NCI-H526 (cell line): Measurements from ENCODE around the gene CACNB2.

ENCODE experiments used
- DNase-seq, 2 experiments: peaks; one replicate each; lab custom pipeline; 2025; lab: John Stamatoyannopoulos, UW

CACNB2 gene

DNA sequence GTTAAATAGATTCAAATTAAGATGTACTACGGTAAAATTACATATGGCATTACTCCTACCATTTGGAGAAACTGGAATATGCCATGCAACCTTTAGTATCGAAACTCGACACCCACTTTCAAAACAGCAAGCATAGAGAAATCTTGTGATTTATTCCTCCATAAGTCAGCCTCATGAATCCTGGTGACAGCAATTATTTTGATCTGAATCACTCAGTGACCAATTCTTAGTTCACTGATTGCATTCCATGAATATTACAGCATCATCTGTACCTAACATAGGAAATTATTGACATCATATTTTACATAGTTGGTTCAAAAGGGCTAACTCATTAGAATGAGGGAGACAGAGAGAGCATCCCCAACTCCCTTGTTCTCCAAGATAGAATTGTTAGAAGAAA is 89.6 kb downstream of the CACNB2 start:
- no peak for DNase-seq

DNA sequence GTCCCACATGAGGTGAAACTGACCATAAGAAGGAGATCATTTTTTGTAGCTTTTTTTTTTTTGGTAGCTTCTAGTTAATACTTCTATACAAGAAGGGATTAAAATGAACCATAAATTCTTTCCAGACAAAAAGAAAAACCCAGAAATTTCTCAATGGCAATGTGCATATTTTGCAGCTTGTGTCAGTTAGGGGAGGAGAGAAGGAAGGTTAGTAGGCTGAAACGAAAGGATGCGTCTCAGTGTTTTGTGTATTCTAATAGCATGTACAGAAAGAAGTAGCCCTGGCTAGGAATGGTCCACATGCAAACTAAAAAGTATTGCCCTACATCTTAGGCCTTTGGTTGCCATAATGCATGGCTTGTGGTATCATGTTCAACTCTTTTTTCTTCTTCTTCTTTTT is 90.6 kb downstream of the CACNB2 start:
- DNase-seq: no peak

DNA sequence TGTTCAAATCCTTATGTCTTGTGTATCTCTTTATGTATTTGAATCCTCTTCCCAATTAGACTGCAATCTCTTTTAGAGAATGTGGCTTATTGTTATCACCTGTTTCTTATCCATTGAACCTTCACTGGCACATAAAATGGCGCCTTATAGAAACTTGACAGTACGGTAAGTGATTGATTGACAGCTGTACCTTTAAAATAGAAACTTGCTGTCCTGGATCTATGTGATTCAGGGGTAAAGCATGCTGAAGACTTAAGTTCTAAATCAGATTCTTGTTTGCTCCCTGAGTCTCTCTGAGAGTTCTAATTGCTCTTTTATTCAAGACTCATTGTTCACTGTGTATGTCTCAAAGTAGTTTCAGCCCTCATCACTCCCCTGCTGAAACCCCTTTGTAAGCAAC is 91.3 kb downstream of the CACNB2 start:
- DNase-seq: no peak

DNA sequence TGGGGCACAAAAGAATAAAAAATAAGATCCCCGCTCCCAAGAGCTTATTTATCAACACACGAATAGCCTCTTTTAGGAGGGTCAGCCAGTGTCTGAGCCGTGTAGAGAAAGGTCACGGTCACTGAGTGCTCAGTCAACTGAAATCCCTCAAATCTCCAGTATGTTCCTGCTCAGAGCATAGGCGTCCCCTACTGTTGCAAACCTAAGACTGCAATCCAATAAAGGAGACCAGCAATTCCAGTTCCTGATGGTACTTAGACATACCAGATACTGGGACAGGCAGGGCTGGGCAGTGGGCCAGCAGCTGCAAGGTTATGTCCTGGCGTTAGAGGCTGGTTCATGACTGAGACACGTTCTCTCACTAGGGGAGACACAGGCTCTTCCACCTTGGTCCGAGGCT is 93.6 kb downstream of the CACNB2 start:
- DNase-seq: no peak

DNA sequence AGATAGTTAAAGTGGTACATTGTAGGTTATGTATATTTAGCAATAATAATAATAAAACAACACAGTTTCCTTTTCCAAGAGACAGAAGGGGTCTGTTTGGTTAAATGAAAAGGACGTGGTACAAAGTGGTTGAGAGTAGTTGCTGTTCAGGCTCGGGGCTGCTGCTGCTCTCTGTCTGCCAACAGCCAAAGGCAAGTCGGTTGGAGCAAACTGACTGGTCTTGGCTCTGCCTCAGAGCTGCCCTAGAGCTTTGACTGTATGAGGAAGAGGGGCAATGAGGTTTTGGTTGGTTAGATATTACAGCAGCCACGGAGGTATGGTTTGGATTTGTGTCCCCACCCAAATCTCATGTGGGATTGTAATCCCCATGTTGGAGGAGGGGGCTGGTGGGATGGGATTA is 95.3 kb downstream of the CACNB2 start:
- no peak for DNase-seq

DNA sequence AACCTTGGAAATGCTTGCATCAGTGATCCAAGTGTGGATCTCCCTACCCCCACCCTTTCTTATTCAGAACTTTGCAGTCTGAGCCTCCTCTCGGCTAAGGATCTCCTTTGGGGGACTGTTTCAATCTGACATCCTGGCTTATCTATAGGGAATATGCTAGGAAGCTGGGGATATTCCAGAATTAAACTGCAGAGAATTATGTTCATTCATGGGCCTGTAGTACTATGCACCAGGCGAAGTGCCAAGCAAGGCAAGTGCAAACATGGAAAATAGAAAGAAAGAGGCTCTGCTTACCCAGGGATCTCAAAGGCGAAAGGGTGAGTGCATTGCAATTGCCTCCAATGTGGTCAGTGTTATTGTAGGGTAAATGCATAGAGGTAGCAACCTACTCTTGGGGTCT is 96.5 kb downstream of the CACNB2 start:
- DNase-seq: no peak

DNA sequence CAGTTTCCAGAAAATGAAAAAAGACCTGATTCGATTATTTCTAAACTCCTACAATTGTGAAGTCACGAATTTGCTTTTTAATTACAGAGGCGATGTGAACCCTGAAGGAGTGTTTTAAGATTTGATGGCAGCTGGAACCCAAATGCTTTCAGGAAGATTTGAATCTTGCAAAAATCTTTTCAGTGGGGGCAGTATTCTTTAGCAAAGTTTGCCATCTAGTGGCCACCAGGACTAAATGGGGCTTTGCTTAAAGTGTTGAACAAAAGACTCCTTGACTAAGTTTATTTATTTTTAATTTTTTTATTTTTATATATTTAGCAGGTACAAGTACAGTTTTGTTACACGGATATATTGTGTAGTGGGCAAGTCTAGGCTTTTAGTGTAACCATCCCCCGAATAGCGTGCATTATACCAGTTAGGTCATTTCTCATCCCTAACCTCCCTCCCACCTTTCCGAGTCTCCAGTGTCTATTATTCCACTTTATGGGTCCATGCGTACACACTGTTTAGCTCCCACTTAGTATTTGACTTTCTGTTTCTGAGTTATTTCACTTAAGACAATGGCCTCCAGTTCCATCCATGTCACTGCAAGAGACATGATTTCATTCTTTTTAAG is 98.8 kb downstream of the CACNB2 start:
- peak in 1 of 2 experiments; percentile 25 for DNase-seq

DNA sequence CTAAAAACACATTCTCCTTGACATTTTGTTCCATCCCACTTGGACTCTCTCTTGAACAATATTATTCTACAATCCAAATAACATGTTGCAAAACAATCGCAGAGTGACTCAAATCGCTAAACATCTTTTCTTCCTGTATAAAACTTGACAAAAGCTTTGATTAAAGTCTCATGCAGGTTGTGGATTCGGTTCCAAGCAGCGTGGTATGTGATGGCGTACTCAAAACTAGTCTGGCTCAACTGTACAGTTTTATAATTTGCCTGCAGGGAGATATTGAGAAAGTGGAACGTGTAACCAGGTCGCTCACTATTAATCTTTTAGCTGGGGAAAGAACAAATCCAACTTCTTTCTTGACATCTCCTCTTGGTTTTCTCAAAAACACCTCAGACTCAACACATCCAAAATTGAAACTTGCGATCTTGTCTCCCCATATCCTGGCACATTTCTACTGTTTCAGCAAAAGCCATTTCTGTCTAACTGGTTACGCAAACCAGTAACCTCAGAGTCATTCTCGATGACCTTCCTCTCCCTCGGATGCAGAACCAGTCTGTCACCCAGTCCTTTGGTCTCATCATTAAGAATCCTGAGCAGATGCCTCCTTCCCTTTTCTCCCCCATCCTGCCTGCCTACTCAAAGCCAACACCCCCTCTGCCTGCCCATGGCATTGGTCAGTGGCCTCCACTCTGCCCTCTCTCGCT is 100.1 kb downstream of the CACNB2 start:
- no peak for DNase-seq

DNA sequence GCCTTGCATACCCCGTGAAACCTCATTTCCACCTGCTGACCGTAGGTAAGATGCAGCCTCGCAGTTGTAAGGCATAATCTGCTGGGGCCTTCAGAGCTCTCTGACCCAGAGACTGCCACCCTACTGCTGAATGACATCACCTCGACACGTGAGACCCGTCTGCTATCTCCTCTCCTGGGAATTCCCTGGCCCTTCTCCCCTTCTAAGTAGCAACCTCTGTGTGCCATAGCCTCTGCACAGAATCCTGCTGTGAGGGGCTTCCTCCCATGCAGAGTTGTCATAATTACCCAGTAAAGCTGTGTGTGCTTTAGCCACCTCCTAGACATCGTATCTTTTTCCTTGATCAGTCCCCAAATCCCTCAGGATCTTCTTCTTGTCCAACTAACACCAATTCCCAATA is 106.7 kb downstream of the CACNB2 start:
- no peak for DNase-seq

DNA sequence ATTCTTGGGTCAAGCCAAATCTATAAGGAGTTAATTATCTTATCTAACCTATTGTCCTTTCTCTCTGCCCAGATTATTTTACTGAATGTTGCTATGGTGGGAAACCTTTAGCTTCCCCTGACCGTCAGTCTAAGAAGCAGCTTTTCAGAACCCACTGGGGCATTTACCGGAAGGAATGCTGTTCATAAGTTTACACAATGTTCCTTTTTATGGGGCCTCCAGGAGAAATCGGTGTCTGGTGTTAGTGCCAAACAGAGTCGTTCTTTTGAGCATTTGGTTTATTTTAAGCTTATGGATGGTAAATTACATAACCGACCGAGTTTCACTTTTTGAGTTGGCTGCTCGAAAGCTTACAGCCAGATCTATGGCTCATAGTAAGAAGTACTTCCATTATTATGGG is 111.9 kb downstream of the CACNB2 start:
- DNase-seq: no peak

DNA sequence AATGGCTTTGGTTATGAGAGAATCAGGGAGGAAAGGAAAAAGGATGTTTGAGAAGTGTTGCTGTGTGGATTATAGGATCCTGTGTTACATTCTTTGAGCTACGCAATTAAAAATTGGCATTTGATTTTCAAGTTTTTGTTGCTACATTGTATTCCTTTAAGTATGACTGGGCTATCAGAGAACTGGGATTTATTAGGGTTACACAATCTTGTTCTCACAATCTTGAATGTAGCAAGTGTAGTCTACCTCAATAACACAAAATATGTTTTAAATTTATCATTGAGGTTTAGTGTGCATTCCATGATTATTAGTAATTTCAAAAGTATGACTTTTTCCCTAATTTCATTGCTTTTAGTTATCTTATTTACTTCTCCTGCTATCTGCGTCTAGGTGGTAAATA is 113.9 kb downstream of the CACNB2 start:
- no peak for DNase-seq

DNA sequence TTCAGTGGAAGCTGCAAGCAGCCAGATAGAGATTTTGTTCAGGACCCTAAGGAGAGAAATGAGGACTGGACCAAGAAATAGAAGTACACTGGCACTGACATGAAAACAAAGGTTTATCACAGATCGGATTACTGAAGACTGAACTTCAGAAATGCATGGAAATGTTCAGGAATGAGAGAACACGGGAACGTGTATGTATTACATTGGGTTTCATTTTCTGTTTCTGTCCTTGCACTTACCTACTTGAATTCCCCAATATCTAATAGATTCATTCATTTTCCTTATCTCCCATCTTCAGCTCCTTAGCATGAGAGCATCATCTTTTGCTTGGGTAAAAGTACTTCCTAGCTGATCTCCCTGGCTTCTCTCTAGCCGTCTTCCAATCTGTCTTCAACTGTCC is 114.5 kb downstream of the CACNB2 start:
- no peak for DNase-seq

DNA sequence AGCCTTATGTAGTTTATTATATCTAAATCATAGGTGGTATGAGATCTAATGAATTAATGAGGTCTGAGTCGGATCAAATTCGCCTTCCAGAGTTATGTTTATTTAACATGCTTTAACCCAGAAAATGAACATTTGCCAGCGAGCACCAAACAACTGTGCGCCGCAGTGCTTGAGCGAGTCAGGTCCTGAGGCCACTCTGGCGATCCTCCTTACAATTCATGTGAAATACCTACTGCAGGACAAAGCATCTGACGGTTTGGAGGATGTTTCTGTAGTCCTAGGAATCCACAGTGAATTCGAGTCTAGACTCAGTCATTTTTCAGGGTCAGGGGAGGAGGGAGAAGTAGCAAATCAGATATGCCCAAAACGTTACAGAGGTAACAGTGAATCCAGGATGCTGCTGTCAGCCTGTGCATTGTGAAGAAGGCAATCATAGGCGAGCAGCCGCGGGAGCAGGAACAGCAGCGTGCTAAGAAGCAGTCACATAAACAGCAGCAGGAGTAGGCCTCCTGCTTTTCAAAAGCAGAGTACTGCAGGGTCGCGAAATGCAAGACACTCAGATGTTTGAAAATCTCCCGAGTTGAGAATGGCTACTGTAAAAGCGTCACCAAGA is 120.2 kb downstream of the CACNB2 start:
- DNase-seq: no peak

DNA sequence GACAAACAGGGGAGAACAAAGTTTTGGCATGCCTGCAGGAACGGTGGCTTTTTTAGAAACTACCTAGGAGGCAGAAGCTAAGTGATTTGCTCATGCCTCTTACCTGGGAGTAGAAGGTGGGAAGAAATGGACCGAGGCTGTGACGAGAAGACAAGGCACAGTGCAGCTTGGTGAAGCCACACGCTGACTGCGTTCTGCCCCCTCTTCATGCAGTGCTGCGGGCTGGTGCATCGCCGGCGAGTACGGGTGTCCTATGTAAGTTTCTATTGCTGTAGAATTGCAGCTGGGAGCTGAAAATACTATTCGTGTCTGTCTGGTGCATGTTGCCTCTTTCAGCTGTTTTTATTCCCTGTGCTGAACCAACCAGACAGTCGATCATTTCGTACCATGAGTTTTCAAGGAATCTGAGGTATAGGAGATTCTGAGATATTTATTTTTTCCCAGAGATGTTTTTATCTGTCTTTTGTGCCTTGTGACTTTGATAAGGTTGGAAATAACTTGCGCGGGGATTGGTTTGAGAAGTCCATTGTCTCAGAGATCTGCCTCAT is 120.9 kb downstream of the CACNB2 start:
- DNase-seq: peak in 1 of 2 experiments; percentile 30

DNA sequence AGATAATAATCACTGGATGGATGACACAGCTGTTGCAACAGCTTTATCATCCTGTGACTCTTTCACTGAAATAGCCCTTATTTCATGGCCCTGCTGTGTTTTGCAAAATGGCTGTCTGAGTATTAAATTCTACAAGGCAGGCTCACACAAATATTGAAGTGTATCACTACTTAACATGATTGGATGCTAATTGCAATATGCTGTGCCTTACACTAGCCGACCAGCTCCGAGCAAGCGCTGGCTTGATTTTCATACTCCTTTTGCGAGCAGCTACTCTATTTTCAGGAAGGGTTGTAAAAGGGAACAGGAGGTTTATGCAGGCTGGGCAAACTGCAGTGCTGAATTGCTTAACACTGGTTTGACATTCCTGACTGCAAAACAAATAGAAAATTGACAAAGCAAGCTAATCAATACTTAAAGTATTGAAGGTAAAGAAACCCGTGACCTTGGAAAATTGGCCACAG is 121.6 kb downstream of the CACNB2 start:
- peak; percentile 7 to 38 for DNase-seq

DNA sequence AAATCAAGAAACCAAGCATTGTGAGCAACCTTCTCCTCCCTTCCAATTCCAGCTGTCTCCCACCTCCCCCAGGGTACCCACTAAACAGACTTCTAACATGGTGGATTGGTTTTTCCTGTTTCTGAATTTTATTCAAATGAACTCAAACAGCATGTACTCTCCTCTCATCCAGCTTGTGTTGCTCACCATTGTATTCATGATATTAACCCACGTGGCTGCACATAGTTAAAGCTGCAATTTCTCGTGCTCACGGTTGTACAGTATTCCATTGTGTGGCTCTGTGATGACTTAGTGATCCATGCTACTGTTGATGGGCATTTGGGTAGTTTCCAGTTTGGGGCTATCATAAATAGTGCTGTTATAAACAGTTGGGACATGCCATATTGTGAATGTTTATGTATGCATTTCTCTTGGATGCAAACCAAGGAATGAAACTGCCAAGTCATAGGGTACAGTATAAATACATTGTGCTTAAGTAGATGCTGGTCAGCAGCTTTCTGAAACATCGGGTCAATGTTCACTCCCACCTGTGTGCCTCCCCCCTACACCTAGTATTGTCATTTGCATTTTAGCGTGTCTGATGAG is 124.3 kb downstream of the CACNB2 start:
- DNase-seq: peak in 1 of 2 experiments; percentile 17

DNA sequence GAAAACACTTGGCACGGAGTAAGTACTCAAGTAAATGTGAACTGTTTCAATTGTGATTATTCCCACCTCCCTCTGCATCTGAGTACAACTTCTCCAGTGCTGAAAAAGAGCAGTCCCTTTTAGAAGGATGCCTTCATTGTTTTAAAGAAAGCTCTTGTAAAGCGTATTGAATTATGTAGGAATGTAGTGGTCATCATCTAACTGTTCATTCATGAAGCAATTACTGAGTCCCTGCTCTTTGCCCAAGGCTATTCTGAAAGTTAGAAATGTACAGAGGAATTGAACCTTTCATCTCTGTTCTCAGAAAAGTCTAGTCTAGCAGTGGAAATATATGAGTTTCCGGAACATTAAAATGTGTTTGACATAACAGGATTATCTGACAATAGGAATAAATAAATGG is 127.8 kb downstream of the CACNB2 start:
- no peak for DNase-seq

DNA sequence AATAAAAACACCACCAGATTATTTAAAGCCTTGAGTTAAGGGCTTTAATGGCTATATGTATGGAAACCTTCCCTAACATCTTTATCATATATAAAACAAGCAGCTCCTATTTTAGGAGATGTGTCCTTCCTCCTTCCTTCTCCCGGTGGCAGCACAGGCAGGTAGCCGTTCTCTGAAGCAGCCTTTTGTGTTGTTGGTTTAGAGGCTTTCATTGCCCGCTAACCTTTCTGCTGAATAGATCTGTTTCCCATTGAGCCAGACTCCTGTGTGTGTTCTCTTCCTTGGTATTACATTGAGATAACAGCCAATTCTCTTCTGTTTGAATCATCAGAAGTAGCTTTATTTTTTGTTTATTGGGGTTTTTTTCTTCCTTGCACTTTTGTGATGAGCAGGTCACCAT is 131.3 kb downstream of the CACNB2 start:
- no peak for DNase-seq

DNA sequence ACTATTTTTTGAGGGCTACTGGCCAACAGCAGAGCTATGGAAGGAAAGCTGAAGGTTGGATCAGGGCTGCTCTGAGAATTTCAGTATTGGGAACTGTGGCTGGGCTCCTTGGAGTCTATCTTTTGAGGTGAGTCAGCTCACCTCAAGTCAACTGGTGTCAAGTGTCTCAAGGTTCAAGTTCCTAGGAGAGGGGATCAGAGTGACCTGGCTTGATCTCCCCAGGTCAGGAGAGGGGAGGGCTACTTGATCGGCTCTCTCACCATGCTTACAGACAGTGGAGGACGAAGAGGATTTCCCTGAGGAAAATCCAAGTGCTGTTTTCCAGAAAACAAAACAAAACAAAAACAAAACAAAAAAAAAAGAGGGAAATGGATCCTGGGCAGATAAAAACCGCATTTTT is 132.8 kb downstream of the CACNB2 start:
- DNase-seq: no peak

DNA sequence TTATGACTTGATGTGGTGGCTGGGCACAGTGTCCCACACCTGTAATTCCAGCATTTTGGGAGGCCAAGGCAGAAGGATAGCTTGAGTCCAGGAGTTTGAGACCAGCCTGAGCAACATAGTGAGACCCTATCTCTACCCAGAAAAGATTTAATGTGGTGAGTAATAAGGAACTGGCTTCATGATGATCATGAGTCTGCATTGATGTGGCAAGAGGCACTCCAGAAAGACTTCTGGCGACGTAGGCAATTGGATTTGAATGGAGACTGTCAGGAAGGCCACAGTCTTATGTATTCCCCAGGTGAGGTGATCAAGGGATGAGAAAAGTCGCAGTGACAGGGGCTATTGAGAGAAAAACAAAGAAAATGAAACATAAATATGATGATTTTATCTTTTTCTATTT is 138.0 kb downstream of the CACNB2 start:
- DNase-seq: no peak

DNA sequence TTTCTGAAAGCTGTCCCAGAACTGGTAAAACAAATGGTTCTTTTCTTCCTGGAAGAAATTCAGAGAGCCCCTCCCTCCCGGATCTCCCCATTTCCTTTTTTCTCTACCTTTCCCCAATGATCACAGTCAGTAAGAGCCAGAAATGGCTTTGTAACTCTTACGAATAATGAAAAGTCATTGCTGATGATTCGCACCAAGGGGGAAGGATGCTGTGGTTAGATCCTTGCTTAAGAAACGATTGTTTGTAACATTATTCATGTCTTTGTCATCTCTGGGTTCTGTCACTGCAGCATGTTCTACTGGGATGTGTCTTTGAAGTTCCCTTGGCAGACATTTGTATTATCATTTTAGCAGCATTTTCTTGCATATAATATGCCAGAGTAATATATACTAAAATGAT is 138.9 kb downstream of the CACNB2 start:
- DNase-seq: no peak

DNA sequence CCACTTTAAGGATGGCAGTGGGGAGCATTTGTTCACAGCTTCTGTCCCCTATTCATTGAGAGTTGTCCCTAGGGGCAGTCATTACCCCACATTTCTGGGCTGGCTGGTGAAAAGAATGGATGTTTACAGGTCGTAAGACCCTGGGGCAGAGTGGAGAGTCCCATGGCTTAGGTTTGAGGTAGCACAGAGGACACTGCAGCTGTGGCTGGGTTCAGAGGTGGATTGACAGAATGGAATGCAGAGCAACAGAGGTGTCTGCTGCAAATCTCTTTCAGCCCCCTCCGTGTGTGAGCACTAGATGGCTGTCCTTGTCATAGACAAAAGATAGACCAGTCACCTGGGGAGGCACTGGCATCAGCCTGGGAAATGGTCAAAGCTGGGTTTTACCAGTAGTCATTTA is 141.9 kb downstream of the CACNB2 start:
- no peak for DNase-seq
